IPS-11a (cell line): ENCODE data around the gene STK32B.
A peak's percentile ranks its signal among the peaks of the same experiment; 100 is the strongest.

Source experiments
- H3K4me3 ChIP-seq: one replicate; pipeline ENCODE4 v1.5.1; 2013; ENCODE audit warnings: low read depth, low read length, control low read depth

The STK32B gene

DNA sequence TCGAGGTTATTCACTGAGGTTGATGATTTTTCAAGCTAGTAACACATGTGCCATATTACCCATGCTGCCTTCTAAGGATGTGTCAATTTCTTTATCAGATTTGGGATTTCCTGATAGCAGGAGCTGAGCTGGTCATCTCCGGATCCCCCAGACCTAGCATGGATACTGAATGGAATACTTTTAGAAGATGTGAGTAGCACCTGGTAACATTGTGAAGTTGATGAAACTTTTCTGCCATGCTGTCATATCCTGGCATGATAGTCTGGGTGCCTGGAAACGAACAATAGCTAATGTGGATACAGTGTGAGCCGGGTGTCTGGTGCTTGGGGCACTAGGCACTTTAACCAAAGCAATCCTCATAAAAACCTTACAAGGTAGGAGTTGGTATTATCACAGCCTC lies 21.1 kb upstream of the STK32B start:
- no peak overlapping the region for H3K4me3 ChIP-seq

DNA sequence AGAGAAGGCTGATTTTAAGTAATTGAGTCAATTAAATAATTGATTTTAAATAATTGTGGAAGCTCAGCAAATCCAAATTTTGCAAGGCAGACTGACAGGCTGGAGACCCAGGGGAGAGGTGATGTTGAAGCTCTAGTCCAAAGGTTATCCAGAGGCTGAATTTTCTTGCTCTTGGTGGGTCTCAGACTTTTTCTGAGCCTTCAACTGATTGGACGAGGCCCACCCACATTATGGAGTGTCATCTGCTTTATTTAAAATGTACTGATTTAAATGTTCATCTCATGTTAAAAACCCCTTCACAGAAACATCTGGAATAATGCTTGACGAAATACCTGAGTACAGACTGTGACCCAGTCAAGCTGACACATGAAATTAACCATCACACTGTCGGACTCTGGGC lies 20.4 kb upstream of the STK32B start:
- H3K4me3 ChIP-seq: no peak overlapping the region

DNA sequence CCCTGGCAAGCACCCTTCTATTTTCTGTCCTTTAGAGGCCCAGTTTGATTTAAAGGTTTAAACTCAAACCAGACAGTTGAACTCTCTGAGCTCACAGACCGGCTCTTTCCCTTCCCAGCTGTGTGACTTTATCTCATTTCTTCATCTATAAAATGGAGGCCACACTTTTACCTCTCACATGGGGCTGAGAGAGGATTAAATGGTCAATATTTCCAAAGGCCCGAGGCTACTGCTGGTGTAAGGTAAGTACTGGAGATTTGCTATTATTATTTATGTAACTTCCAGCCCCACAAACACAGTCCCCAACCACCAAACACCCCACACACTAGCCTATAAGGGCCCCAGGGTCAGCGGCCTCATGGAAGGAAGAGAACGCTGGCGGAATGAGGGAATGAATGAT lies 18.5 kb upstream of the STK32B start:
- H3K4me3 ChIP-seq: no peak overlapping the region

DNA sequence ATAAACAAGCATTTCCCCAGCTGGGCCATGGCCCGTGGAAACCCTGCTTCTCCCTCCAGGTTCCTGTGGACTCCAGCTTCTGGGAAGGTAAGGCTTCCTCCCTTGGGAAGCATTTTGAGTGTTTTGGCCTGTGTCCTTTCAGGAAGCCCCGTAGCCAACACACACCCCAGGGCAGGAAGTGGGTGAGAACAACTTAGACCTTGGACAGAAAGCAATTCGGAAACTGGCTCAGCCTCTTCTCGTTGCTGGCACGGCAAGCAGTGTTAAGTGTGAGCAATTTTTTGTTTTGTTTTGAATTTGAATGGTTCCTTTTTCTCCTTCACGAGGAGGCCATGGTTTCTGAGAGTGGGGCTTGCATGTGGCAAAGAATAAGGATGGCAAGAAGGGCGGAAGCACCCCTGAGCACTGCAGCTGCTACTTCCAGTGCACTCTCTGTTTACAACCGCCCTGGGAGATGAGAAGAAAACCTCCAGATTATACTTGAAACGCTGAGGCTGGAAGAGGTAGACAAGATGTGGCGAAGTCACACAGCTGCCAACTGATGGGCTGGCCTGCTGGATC lies 17.9 kb upstream of the STK32B start:
- no peak overlapping the region for H3K4me3 ChIP-seq

DNA sequence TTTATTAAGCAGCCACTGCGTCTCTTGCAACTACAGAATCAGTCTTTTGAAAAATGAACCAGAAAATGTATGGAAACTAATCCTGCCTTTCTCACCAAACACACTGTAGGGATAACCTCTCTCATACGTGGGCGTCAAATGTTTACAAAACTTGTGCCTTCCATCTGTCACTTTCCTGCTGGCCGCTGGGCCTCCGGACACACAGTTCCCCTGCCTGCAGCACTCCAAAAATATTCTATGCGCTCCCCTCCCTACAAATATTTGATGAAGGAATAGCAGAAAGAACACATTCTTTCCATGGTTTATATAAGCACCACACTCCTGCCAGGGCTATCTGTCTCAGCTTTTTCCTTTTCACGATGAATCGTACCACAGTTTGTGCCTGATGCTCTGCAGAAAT lies 17.1 kb upstream of the STK32B start:
- no peak overlapping the region for H3K4me3 ChIP-seq

DNA sequence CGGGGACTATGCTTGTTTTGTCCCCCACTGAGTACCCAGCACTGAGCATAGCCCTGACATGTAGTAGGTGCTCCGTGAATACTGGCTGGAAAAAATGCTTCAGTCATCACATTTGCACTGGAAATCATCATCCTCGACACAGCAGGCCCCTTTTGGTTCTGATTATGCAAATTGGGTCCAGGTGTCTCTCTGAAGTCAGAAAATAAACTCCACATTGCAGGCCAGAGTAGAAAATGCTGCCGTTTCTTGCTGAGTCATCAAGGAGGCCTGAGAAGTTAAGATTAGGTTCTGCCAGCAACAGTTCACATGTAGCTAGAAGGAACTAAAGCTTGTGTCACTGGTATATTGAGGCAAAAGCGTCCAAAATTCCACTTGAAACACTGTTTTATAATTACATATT lies 15.0 kb upstream of the STK32B start:
- H3K4me3 ChIP-seq: no peak overlapping the region

DNA sequence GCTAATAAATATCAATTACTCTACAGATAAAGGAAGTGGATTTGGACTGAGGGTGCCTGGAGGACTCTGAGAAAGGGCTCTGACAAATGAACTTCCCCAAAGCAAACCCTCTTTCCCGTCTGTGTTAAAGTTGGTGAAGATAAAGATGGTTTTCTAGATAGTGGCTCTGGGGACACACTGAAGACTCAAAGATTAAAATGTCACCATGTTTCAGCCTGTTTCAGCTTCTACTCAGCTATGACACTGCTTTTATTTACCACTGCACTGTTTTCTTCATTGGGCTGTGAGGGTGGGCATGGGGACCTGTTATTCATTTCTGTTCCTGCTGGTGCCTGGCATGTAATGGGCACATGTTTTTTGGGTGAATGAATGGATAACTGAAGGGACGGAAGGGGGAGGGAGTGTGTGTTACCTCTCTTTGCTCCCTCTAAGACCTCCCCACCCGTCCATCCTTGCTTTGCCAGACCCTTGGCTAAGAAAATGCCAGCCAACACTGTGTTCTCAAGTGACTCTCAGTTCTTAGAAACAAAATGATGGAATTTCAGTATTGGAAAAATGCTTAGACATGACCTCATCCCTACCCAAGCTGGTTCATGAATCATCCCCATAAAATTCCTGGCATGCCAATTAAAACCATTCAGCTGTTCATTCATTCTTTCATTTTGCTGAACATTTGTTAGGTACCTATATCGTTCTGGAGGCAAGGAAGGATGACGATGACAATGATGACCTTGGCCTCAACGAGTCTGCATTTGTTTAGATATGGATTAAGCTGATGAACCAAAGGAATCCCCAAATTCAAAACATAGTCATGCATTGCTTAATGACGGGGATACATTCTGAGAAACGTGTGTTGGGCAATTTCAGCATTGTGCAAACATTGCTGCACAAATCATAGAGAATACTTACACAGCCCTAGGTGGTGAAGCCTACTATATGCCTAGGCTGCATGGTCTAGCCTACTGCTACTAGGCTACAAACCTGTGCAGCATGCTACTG lies 13.4 kb upstream of the STK32B start:
- no peak overlapping the region for H3K4me3 ChIP-seq

DNA sequence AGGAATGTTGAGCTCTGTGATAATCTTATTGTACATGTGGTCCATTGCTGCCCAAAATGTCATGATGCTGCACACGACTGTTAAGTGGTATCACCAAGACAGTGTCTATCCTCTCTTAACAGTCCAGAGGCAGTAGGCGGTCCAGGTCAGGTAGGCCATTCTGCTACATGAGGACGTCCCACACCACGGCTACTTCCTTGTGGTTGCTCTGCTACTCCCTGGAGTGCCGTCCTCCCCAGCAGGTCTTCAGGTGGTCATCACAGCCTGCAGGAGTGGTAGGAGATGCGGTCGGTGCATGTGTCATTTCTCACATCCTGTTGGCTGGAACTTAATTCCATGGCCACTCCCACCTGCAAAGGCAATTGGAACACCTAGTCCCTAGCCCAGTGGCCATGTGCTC lies 11.5 kb upstream of the STK32B start:
- no peak overlapping the region for H3K4me3 ChIP-seq

DNA sequence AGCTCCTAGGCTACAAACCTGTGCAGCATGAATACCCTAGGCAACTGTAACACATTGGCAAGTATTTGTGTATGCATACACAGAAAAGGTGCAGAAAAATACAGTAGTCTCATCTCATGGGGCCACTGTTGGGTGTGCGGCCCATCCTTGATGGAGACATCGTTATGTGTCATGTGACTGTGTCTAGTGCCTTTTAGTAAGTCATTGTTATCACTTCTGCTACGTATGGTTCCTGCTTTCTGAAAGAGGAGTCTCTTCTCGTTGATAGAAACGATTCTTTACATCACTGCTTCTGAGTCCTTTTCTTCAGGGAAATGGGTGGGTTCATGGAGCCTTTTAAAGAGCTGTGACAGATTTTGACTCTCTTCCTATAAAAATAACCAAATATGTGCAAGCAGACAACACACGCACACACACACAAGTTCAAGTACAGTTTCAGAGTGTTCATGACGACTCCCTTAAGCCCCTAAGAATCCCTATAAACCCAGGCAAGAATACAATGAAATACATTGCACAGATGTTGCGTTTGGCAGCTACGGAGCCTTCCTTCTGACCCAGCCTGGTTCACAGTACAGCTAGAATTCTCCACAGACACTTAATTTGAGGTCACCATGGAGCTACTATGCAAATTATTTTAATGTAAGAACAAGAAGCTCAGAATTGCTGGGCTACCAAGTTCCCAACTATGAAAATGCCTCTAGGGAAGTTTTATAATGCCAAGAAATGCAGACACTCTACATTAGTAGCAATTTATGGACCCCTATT lies 10.2 kb upstream of the STK32B start:
- no peak overlapping the region for H3K4me3 ChIP-seq

DNA sequence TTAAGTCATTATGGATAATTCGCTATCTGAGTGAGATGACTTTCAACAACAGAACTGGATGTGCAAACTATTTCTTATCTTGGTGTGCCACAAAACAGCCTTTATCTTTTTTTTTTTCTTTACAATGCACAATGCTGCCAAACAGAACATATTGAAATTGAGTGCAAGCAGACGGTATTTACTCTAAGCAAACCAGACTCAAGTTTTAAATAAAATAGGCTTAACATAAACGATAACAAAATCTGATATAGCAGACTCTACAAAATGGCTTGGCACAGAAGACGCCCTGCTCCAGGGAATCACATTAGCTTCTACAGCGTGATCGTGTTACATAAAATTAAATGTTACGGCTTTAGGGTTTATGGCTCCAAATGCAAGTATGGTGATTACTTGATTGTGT lies 9.6 kb upstream of the STK32B start:
- H3K4me3 ChIP-seq: no peak overlapping the region

DNA sequence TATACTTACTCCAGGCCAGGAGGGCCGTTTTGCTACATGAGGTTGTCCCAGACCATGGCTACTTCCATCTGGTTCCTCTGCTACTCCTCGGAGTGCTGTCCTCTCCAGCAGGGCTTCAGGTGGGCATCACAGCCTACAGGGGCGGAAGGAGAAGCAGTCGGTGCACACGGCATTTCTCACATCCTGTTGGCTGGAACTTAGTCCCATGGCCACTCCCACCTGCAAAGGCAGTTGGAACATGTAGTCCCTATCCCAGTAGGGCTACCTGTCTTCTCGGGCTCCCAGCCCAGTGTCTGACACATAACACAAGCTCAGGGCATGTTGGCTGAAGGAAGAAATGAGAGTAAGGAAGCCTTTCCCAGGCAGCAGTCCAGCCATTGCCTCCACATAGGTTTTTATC lies 7.7 kb upstream of the STK32B start:
- H3K4me3 ChIP-seq: no peak overlapping the region

DNA sequence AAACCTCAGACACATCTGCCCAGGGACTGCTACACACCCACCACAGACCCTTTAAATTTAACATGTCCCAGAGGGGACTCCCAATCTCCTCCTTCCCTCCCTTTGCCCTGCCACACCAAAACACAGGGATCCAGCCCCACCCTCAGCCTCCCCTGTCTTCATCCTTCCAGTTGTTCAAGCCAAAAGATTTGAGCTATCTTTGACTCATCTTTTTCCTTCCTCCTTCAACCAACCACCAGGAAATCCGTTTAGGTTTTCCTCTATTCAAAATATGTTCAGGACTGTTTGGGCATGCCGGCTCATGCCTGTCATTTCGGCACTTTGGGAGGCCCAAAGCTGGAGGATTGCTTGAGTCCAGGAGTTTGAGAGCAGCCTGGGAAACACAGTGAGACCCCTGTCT lies 6.9 kb upstream of the STK32B start:
- no peak overlapping the region for H3K4me3 ChIP-seq

DNA sequence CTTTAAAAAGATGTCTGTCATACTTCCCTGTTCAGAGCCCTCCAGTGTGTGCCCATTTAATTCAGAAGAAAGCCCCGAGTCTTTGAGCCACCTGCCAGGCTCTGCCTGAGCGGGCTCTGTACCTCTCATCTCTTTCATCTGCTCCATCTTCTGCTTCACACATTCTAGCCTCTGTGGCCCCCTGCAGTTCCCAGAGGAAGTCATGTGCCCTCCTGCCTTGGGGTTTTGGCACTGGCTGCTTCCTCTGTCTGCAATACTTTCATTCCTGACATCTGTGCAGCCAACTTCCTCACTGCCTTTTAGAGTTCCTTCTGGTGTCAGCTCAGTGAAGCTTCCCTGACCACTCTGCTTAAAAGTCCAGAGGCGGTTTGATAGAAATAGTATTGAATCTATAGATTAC lies 6.2 kb upstream of the STK32B start:
- no peak overlapping the region for H3K4me3 ChIP-seq

DNA sequence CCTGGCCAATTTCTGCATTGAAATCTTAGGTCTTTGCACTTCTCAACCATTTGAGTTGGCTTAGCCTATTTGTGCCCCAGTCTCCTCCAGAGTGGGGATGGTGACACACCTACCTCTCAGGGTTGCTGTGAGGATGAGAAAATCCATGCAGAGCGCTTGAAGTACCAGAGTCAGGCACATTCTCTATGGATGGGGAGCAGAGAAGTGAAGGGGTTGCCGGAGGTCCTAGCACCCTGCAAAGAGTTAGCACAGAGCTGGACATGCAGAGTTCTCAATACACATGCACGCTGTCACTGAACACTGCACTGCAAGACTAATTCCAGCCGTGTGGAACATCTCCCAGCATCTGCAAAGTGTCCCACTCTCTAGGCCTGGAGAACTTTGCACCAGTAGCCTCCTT lies 2.6 kb upstream of the STK32B start:
- no peak overlapping the region for H3K4me3 ChIP-seq

DNA sequence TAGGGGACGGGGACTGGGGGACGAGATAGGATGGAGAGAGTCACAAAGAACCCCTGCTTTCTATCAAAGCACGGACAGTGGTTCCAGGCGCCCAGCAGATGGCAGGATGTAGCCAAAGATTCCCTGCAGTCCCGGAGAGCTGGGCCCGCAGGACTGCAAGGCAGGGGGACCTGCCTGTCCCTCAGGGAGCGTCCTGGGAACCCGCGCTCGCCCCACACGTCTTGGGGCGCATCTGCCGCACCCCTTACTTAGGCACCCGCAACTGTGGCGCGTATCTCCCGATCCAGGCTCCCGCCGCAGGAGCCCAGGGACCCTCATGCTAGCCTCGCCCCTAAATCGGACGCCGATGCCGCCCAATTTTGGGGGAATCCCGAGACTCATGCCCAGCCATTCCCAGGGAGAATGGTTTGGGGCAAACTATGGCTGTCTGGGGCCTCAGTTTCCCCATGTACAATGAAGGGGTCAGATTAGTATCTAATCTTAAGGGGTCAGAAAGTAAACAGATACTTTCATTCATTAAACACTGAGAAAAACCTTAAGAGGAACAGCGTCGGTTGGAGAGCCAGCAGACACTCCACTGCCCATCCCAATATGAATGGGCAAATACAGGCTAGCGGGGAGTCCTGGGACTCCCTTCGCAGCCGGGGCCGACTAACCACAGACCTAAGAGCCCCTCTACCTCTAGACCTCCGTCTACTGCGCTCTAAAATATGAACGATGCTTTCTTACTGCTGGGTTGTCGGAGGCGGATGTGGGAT lies 581 bp upstream of the STK32B start:
- H3K4me3 ChIP-seq: peak overlapping the region; percentile 53

DNA sequence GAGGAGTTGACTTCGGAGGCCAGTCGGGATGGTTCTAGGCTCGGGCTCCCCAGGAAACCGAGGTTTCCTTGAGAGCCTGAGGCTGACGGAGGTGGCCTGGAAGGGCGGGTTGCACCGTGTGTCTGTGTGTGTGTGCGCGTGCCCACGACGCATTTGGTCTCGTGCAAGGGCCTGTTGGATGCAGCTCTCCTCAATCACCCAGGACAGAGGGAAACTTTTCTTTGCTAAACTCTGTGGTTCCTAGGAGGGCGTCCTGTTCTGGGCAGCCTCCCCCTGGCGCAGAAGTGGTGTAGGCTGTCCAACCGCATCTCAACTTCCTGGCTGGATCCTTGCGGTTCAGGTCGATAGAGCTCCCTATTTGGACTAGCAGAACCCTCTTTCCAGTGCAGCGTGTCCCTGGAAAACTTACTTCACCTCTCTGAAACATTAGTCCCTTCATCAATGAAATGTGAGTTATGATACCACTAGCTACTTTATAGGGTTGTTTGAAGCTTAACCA lies 973 bp downstream of the STK32B start:
- H3K4me3 ChIP-seq: peak overlapping the region; percentile 53

DNA sequence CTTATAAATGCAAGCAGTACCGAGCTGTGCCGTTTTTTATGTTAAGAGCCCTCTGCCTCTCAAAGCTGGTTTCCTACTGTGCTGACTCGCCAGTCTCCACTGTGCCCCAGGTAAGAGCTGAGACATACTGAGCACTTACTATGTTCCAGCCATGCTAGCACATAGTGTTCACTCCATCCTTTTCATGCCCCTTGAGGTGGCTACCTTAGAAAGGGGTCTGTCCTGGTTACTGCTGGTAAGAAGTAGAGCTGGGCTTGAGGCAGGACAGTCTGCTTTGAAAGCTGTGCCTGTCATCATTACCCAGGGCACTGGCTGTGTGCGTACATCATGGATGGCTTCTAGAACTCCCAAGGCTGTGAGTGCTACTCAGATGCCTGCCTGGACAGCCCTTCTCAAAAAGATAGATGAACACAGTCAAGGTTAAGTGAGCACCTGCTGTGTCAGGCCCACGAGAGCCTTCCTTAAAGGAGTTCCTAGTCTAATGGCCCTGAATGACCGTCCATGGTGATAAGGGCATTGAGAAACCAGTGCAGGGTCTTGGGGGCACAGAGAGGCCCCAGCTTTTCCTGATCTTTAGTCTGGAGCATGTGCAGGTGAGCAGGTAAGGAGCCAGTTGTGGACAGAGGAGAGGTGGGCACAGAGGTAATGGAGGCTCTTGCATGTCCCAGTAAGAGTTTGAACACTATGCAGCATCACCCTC lies 1.6 kb downstream of the STK32B start:
- H3K4me3 ChIP-seq: no peak overlapping the region

DNA sequence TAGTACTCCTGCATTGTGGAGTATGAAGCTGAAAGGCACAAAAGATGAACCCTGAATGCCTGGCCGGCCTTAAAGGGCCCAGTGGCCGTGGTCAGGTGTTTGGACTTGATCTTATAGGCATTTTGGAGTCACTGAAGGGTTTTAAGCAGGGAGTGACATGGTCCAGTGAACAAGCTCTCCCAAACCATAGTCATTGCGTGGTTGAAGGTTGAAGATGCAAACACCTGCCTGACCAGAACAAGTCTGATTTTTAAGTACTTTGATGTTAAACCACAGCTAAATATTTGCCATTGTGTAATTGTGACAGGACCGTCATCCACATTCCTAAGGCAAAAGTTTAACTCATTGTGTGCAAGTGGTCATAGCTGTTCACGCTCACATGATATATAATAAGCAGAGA lies 3.3 kb downstream of the STK32B start:
- no peak overlapping the region for H3K4me3 ChIP-seq

DNA sequence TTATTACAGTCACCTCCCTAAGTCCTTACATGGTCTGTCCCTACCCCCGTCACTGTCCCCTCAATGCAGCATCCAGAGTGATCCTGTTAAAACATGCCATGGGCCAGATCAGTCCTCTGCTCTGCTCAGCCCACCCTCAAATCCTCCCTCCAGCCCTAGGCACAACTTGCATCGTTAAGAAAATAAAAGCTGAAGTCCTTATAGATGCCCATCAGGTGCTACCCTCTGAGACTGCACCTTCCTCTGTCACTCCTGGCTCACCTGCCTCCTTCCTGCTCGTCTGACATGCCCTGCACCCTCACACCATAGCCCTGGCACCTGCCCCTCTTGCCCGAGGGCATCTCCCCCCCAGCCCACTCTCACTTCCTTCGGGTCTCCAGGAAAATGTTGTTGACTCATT lies 4.1 kb downstream of the STK32B start:
- H3K4me3 ChIP-seq: no peak overlapping the region

DNA sequence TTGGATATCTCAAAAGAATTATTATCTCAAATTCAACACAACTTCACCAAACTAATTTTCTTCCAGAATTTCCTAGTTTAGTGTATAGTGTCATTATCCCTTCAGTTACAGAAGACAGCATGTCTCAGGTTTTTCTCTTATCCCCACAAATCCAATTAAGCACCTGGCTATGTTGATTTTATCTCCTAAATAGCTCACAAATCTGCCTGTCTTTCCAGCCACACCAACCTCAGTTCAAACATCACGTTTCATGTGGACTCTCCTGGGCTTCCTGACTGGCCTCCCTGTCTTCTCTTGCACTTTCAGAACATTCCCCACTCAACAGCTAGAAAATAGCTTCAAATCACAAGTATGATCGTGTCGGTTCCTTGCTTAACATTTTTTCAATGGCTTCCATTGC lies 14.8 kb downstream of the STK32B start:
- no peak overlapping the region for H3K4me3 ChIP-seq
